DND-41 (cell line): Measurements from ENCODE around the gene MGAT5.

Experiments used
- CTCF ChIP-seq: IDR thresholded peaks from 2 replicates; pipeline ENCODE4 v1.5.1; 2012; ENCODE audit warnings: borderline replicate concordance, low read length, moderate library complexity, mild to moderate bottlenecking; ENCODE audit not compliant: poor library complexity, severe bottlenecking; ENCODE audit errors: extremely low read depth
- EZH2 ChIP-seq: IDR thresholded peaks from 3 replicates; pipeline ENCODE4 v1.6.1; 2012; ENCODE audit warnings: borderline replicate concordance, low read depth, mild to moderate bottlenecking, moderate library complexity, low read length, inconsistent platforms; ENCODE audit not compliant: severe bottlenecking

- TF ChIP-seq CTCF = no peak
- TF ChIP-seq EZH2 = no peak
Measured at GRCh38 chr2:134502104-134502503, 248.2 kb downstream of the MGAT5 start.
